Measurements from ENCODE around the gene RXRA. TPM values are rescaled to one million over a fixed set of nuclear protein-coding genes. Genes with fewer than 3 reads are reported as not detected.

RXRA gene
- total and polyA plus RNA-seq, 2 donors (not counting 3 experiments of a cell fraction or from before 2014, with no cell fraction given), result 15.4 to 37.4 TPM

GRCh38 chr9:134391319-134392231, 65.3 kb downstream of the RXRA start:
- BruUV-seq (replicated peaks), result no TSS peak
- intact Hi-C loops (cut with micrococcal nuclease), result no loop called here
- ChIA-PET POLR2A (no interaction called here), CTCF (interaction anchor here (1.2 to 2.1 kb wide), 5 partner anchors 8 to 15 kb away, joined by 3 to 8 read pairs (median 4); no protein-coding TSS in a partner anchor)
- no peak overlapping the region for H3K27ac ChIP-seq (ENCODE audit: insufficient read depth, low read depth, low read length)
- DNase-seq (ENCODE audit: low read depth, low spot score) (no peak), FAIRE-seq (no peak)
- no peaks in the 10 kb centered on the region for H3K9me3 ChIP-seq (replicated peaks; ENCODE audit: control insufficient read depth, insufficient read depth, low read length)
- H3K9ac ChIP-seq (replicated peaks; ENCODE audit: extremely low read depth, insufficient read depth, low read length), result no peak overlapping the region
- dilution Hi-C loops (cut with MboI; ENCODE audit: extremely low pct_ligation_motif_present, low sequenced_read_pairs), result no loop called here
- no peak overlapping the region for H2AFZ ChIP-seq (ENCODE audit: low read depth, low read length)
- TF ChIP-seq CTCF (IDR thresholded peaks at IDR 0.05; ENCODE audit: extremely low read depth in 1 of 2, insufficient read depth in 1 of 2, low read depth in 1 of 2, low read length in 2 of 2), result no peak
- no peak for TF ChIP-seq FOS (IDR thresholded peaks at IDR 0.05; ENCODE audit: borderline replicate concordance, insufficient read depth, low read length)
- no peak for TF ChIP-seq MYC (IDR thresholded peaks at IDR 0.05; ENCODE audit: low read depth, low read length)
- no peak for TF ChIP-seq EZH2 (IDR thresholded peaks at IDR 0.05; ENCODE audit: borderline replicate concordance, low read depth, low read length, severe bottlenecking)
- no peak for TF ChIP-seq POLR2AphosphoS5 (IDR thresholded peaks at IDR 0.05; ENCODE audit: insufficient read depth, low read depth, low read length)
- no peak for TF ChIP-seq JUN (IDR thresholded peaks at IDR 0.05; ENCODE audit: borderline replicate concordance, insufficient read depth, insufficient read length, low read depth)
- TF ChIP-seq POLR2A (IDR thresholded peaks at IDR 0.05; ENCODE audit: low read depth, low read length), result no peak
- TF ChIP-seq GATA2 (IDR thresholded peaks at IDR 0.05; ENCODE audit: insufficient read depth, insufficient read length, low read depth, low read length), result no peak
- no peak for TF ChIP-seq MAX (IDR thresholded peaks at IDR 0.05; ENCODE audit: insufficient read depth, insufficient read length)
- no peaks in the 10 kb centered on the region for H3K36me3 ChIP-seq (ENCODE audit: control insufficient read depth in 2 of 2, extremely low read depth in 1 of 2, insufficient read depth in 2 of 2, low read length in 2 of 2)
- peaks cover 33% of the 10 kb centered on the region for H3K79me2 ChIP-seq (ENCODE audit: control insufficient read depth, insufficient read depth, low read length)
- no peak overlapping the region for H3K4me2 ChIP-seq (ENCODE audit: insufficient read depth, low read length)
- H3K9me1 ChIP-seq (replicated peaks; ENCODE audit: control insufficient read depth, extremely low read depth, insufficient read depth, low read length), result no peaks in the 10 kb centered on the region
- no peak overlapping the region for H3K4me3 ChIP-seq (replicated peaks in 1 of 3; ENCODE audit: insufficient read depth in 1 of 3, low read depth in 1 of 3, low read length in 3 of 3)
- H4K20me1 ChIP-seq (replicated peaks; ENCODE audit: control insufficient read depth, extremely low read depth, insufficient read depth, low read length), result no peaks in the 10 kb centered on the region
- H3K4me1 ChIP-seq (ENCODE audit: control insufficient read depth, extremely low read depth, insufficient read depth, low read length), result peaks cover 40% of the 10 kb centered on the region
- H3K27me3 ChIP-seq (ENCODE audit: control insufficient read depth in 2 of 2, insufficient read depth in 2 of 2, low read length in 2 of 2), result no peaks in the 10 kb centered on the region

Data from endothelial cell of umbilical vein (primary cell).